ENCODE results near the gene ERCC1.
A peak's percentile ranks its signal among the peaks of the same experiment; 100 is the strongest.

The ERCC1 gene

GRCh38 chr19:45403781-45404556, 19.7 kb downstream of the ERCC1 start:
- no peak for FAIRE-seq

- no peak for FAIRE-seq
These were observed 20.4 kb downstream of the ERCC1 start for GRCh38 chr19:45403272-45403671.

GRCh38 chr19:45402298-45403061, 21.2 kb downstream of the ERCC1 start:
- FAIRE-seq: no peak

GRCh38 chr19:45401815-45402214, 21.9 kb downstream of the ERCC1 start:
- no peak for FAIRE-seq

- no peak for FAIRE-seq
These were observed 23.5 kb downstream of the ERCC1 start for GRCh38 chr19:45400192-45400591.

- no peak for FAIRE-seq
These were observed 27.7 kb downstream of the ERCC1 start for GRCh38 chr19:45395821-45396617.

GRCh38 chr19:45391871-45392665, 31.6 kb downstream of the ERCC1 start:
- no peak for FAIRE-seq

- no peak for FAIRE-seq
These were observed 32.4 kb downstream of the ERCC1 start for GRCh38 chr19:45391346-45391745.

GRCh38 chr19:45385392-45386221, 38.1 kb downstream of the ERCC1 start:
- no peak for FAIRE-seq

GRCh38 chr19:45382426-45382825, 41.3 kb downstream of the ERCC1 start:
- FAIRE-seq: no peak

GRCh38 chr19:45380107-45380506, 43.6 kb downstream of the ERCC1 start:
- no peak for FAIRE-seq

- no peak for FAIRE-seq
These were observed 47.5 kb downstream of the ERCC1 start for GRCh38 chr19:45376045-45376724.

GRCh38 chr19:45370410-45371204, 53.1 kb downstream of the ERCC1 start, which contains the start of gene ERCC2:
Gene ERCC2, minus strand, starts transcription at chr19:45370573. Its CDS starts 33 bp downstream, at chr19:45370540.
- FAIRE-seq: peak; percentile 68

- no peak for FAIRE-seq
These were observed 54.9 kb downstream of the ERCC1 start for GRCh38 chr19:45368737-45369340.

GRCh38 chr19:45368127-45368526, 55.6 kb downstream of the ERCC1 start:
- FAIRE-seq: no peak

- FAIRE-seq: no peak
These were observed 59.0 kb downstream of the ERCC1 start for GRCh38 chr19:45364696-45365095.

- no peak for FAIRE-seq
These were observed 59.8 kb downstream of the ERCC1 start for GRCh38 chr19:45363861-45364459.

GRCh38 chr19:45362291-45362690, 61.4 kb downstream of the ERCC1 start:
- FAIRE-seq: no peak

- no peak for FAIRE-seq
These were observed 62.1 kb downstream of the ERCC1 start for GRCh38 chr19:45361608-45362007.

All from islet of Langerhans (tissue), 1 donor.